SW480 (cell line): Measurements from ENCODE around the gene ADAMTS7.
"Not testable (repeated sequence)": the region's sequence is repeated elsewhere in the genome, so short reads cannot be mapped to it uniquely, and the experiment has no call there.

Experiments used
- DNase-seq: peaks from one replicate; pipeline ENCODE4 v3.0.0-alpha.2; 2016; ENCODE audit warnings: low spot score

Gene ADAMTS7

DNA sequence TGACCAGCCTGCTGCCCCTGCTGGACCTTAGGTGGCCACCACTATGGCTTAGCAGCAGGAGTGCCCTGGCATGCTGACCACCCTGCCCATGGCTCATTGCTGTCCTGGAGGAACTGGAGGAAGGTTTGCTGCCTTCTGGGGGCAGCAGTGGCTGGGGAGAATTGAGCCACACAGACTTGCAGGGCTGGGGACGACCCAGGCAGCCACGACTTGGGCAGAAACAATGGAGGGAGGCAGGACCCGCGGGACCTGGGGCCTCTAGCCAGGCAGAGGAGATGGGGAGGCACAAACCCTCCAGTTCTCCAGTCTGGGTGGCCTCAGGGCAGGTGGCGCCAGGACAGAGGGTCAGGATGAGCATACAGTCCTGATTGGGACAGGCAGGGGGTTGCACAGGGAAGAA is 32.8 kb downstream of the ADAMTS7 start:
- no peak for DNase-seq

DNA sequence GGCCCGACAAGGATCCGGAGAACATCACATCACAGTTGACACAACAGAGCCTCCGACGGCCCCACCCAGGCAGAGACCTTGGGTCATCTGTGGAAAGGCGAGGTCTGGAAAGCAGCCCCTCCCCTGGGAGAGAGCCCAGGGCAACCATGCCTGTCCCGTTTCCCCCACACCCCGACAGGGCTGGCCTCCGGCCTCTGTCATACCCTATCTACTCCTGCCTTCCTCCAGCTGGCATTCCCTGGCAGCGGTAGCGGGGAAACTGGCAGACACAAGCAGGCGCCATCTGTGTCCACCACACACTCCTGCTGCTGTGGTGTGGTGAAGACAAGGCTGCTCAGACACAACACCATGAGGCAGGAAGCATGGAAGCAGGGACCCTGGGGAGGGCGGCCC is 33.3 kb downstream of the ADAMTS7 start:
- DNase-seq: not testable (repeated sequence)

DNA sequence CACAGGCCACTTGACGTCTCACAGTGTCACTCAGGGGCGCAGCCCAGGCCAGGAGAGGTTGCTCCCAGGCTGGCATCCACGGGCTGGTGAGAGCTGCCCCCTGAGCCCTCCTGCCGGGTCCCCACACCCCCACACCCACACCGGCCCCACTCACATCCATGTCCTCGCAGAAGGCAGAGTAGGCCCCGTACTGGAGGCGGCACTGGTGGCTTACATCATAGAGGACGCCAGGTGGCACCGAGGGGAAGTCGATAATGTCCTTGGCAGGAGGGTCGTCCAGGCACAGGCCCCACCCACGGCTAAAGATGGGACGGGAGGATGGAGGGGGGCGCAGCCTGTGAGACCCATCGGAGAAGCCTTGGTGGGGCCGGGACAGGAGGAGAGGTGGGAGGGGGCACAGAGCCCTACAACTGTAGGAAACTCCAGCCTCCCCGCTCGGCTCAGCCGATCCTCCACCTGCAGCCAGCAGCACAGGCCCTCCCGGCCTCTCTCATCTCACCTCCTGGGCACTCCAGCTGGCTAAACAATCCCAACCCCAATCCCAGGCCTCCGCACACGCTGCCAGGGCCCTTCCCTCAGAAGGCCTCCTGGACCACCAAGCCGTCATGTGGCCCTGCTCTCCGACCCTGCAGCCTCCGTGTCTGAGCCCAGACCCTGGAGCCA is 33.8 kb downstream of the ADAMTS7 start:
- DNase-seq: not testable (repeated sequence)

DNA sequence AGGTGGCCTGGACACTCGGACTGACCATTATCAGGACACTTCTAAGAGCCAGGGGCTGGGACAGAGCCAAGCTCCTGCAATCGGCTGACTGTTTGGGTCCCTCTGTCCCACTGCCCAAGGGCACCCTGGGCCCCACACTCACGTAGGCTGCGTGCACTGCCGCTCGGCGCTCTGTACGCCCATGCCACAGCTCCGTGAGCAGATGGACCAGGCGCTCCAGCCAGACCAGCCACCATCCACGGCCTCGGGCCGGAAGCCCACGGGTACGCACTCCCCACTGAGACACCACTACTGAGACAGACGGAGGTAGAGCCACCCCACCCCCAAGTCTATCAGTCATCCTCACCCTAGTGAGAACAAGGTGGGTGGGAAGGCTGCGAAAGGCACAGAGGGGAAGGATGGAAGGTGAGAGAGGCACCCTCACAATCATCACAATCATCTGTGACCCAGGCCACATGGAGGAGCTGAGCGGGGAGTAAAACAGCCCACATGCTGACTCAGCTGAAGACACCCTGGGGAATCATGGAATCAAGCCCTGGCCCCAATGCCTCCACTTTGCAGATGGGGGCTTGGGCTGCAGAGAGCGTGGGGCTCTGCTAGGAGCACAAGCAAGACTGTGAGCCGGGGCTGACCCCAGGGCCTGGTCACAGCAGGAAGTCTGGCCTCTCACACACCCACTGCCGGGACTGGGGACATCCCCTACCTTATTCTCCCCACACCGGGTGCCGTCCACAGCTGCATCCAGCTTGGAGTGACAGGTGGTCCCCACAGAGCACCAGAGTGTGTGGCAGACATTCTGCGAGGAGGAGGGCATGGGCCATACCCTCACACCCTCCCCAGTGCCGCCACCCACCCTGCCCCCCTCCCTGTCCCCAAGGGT is 35.0 kb downstream of the ADAMTS7 start:
- not testable (repeated sequence) for DNase-seq

DNA sequence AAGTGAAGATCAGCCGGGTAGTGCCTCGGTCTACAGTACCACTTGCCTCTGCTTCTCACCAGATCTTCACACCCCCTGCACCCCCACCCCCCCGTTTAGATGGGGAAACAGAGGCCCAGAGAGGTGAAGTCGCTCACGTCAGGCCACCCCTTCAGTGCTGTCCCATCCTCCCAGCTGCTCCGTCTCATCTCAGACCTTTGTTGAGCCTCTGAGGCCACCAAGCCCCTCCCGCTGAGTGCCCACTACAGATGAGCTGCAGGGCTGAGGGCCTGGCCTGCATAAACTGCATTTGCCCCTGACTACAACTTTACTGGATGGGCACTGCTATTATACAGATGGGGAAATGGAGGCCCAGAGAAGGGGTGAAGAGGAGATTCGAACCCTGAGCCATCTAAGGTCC is 35.8 kb downstream of the ADAMTS7 start:
- DNase-seq: no peak

DNA sequence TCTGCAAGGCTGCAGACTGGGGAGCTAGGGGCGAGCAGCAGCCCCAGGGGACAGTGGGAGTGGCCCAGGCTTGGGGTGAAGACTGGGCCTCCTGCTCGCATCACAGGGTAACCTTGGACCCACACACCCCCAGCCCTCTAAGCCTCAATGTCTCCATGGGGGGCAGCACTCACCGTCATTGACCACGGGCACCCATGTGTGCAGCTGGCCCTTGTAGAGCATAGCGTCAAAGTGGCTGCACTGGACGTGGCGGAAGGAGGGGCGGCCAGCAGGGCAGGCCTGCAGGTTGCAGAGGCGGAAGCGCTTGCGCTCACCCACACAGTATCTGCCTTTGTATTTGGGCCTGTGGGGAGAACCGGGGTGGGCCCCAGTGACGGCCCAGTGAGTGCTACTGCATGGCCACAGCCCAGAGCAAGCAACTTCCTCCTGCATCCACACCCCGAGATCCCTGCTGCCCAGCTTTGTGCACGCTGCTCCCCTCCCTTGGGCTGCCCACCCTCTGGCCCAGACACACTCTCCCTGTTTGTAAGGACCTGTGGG is 36.7 kb downstream of the ADAMTS7 start:
- not testable (repeated sequence) for DNase-seq

DNA sequence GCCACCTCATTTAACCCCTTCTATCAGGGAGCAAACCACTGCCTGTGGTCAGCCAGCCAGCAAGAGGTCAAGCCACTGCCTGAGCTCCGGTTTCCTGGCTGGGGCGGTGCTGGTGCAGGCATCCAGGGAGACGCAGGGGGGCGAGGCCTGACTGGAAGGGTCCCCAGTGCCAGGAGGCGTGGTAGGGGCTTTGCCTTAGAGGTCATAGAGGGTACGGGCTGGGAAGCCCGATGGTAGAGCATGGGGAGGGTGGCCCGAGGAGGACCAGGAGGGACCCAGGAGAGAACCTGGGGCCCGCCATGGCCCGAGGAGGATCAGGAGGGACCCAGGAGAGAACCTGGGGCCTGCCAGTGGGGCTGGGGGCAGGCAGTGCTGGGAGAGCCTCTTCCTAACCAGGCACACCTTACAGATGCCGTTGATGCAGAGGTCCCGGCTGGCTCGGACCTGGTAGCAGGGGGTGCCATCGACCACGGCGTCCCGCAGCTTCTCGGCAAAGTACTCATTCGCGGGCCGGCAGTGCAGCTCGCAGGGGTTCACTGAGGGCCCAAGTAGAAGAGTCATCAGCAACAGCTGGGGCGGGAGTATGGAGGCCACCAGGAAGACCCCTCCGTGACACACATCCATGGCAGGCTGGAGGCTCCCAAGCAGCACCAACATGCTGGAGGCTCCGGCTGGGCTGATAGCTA is 37.4 kb downstream of the ADAMTS7 start:
- not testable (repeated sequence) for DNase-seq

GRCh38 chr15:78772738-78773137 is 38.5 kb downstream of the ADAMTS7 start:
- no peak for DNase-seq

GRCh38 chr15:78771436-78772000 is 39.7 kb downstream of the ADAMTS7 start:
- DNase-seq: not testable (repeated sequence)

- DNase-seq: not testable (repeated sequence)
These were observed 40.2 kb downstream of the ADAMTS7 start for GRCh38 chr15:78771020-78771419.

DNA sequence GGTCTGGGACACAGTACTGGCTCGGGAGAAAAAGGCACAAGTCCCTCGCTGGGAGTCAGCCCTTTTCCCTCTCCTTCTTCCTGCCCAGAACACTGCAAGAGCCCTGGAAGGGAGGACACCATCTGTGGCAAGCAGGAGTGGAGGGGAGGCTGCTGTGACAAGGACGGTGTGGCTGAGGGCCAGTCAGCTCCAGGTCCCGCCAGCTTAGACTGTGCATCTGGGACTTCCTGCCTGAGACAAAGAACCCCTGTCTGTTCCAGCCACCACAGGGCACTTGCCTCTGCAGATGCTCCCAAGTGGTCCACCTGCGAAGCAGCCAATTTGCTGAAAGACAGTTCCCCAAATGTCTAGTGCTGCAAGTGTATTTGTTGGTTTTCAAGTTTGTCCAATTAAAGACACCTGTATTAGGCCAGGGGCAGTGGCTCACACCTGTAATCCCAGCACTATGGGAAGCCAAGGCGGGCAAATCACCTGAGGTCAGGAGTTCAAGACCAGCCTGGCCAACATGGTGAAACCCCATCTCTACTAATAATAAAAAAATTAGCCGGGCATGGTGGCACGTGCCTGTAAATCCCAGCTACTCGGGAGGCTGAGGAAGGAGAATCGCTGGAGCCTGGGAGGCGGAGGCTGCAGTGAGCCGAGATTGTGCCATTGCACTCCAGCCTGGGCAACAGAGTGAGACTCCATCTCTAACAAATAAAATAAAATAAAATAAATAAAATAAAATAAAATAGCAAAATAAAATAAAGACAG is 41.6 kb downstream of the ADAMTS7 start:
- DNase-seq: not testable (repeated sequence)

- DNase-seq: no peak
These were observed 42.5 kb downstream of the ADAMTS7 start for GRCh38 chr15:78768531-78769408.

- no peak for DNase-seq
These were observed 43.2 kb downstream of the ADAMTS7 start for GRCh38 chr15:78768096-78768495.

GRCh38 chr15:78767331-78767951 is 43.8 kb downstream of the ADAMTS7 start:
- DNase-seq: no peak

- not testable (repeated sequence) for DNase-seq
These were observed 44.6 kb downstream of the ADAMTS7 start for GRCh38 chr15:78766641-78767071.

DNA sequence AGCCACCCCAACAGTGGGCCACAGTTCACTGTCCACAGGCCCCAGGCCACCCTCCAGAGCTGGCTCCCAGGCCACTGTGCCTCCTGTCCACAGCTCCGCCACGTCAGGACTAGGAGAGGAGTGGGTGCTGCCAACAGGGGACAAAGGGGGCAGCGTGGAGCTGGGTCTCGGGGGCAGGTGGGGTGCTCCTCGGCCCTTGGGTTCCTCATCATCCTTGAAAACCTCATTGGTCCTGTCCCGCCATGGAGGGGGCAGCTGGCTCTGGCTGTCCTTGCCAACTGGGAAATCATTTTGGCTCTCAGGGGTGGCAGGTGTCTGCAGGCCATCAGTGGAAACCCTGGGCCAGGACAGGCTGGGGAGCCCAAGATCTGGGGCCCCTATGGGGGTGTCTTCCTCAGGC is 45.2 kb downstream of the ADAMTS7 start:
- no peak for DNase-seq

GRCh38 chr15:78765154-78765860 is 46.0 kb downstream of the ADAMTS7 start:
- not testable (repeated sequence) for DNase-seq

DNA sequence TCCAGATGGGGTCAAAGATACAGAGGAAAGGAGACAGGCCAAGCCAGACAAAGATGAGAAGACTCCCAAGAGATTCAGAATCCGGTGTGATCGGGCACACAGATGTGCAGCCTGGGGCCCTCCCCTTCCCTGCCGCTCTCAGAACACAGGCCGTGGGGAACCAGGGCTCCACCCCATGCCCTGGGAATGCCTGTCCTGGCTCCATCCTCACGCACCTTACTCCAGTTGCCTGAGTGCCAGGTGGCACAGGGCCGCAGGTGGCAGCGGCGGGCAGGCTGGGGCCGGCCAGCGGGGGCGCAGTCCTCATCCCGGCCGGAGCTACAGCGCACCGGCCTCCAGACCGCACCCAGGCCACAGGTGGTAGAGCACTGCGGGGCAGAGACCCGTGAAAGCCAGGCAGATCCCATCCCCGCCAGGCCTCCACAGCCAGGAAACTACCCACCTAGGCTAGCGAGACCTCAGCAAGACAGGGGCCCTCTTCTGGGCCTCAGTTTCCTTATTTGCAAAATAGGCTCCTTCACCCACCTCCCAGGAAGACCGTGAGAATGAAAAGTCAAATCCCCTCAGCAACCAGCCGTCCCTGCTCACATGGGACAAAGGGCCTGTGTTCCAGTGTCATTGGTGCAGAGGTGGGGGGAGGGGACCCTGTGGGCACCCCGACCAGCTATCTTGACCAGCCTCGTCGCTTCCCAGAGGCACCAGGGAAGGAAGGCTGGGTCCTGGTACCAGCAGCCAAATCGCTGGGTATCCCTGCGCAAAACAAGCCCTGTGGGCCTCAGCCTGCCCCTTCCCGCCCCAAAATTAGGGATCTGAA is 46.7 kb downstream of the ADAMTS7 start:
- not testable (repeated sequence) for DNase-seq
